ENCODE results near the gene RASSF1. TPM values are rescaled to one million over a fixed set of nuclear protein-coding genes. Genes with fewer than 3 reads are reported as not detected.

RASSF1 gene
- total and polyA plus RNA-seq, 2 of the 8 experiments (the other 6 are each of a cell fraction or from before 2014, with no cell fraction given): 10.3 to 15.7 TPM

GRCh38 chr3:50355829-50356552 lies 15.4 kb upstream of the RASSF1 start (continued):
- no peak for TF ChIP-seq PHF8 (conservative IDR thresholded peaks at IDR 0.05; ENCODE audit: low read depth, low read length)
- TF ChIP-seq NANOG (IDR thresholded peaks at IDR 0.05; ENCODE audit: insufficient read depth, low read depth, low read length, poor library complexity, severe bottlenecking): no peak
- no peak for TF ChIP-seq CEBPB (IDR thresholded peaks at IDR 0.05; ENCODE audit: low read depth, low read length)
- TF ChIP-seq, protein P1, sequence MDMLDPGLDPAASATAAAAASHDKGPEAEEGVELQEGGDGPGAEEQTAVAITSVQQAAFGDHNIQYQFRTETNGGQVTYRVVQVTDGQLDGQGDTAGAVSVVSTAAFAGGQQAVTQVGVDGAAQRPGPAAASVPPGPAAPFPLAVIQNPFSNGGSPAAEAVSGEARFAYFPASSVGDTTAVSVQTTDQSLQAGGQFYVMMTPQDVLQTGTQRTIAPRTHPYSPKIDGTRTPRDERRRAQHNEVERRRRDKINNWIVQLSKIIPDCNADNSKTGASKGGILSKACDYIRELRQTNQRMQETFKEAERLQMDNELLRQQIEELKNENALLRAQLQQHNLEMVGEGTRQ (IDR thresholded peaks at IDR 0.05; ENCODE audit: low read length): no peak
- TF ChIP-seq MAFK (IDR thresholded peaks at IDR 0.05; ENCODE audit: low read depth, low read length): no peak

All from H1 (cell line).